Breast epithelium (tissue), 3 donors: ENCODE measurements around the gene DCLK3.

Source experiments
- POLR2A ChIP-seq: fragments of 450-650 bp; IDR thresholded peaks from one replicate; pipeline ENCODE4 v1.6.1; 2016; ENCODE audit warnings: antibody characterized with exemption, mild to moderate bottlenecking, moderate library complexity
- TF ChIP-seq, protein P1 (sequence below), 3 donors: fragments of 450-650 bp; IDR thresholded peaks; one replicate each; pipeline ENCODE4 v1.5.1; 2016 to 2017; ENCODE audit warnings: antibody characterized with exemption in 3 of 3, mild to moderate bottlenecking in 3 of 3, moderate library complexity in 3 of 3

- TF ChIP-seq POLR2A = no peak
- TF ChIP-seq, protein P1, sequence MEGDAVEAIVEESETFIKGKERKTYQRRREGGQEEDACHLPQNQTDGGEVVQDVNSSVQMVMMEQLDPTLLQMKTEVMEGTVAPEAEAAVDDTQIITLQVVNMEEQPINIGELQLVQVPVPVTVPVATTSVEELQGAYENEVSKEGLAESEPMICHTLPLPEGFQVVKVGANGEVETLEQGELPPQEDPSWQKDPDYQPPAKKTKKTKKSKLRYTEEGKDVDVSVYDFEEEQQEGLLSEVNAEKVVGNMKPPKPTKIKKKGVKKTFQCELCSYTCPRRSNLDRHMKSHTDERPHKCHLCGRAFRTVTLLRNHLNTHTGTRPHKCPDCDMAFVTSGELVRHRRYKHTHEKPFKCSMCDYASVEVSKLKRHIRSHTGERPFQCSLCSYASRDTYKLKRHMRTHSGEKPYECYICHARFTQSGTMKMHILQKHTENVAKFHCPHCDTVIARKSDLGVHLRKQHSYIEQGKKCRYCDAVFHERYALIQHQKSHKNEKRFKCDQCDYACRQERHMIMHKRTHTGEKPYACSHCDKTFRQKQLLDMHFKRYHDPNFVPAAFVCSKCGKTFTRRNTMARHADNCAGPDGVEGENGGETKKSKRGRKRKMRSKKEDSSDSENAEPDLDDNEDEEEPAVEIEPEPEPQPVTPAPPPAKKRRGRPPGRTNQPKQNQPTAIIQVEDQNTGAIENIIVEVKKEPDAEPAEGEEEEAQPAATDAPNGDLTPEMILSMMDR (IDR thresholded peaks at IDR 0.05) = no peak
Observed at GRCh38 chr3:36709281-36709680, 55.1 kb downstream of the DCLK3 start.
